ENCODE results near the gene PNPLA3. TPM values are rescaled to one million over a fixed set of nuclear protein-coding genes. Genes with fewer than 3 reads are reported as not detected.

The PNPLA3 gene
- polyA plus RNA-seq, 1 donor (not counting 4 experiments of a cell fraction or from before 2014, with no cell fraction given) = 12.0 TPM

GRCh38 chr22:43974028-43974545 lies 50.5 kb downstream of the PNPLA3 start:
- Histone ChIP-seq H2AFZ (ENCODE audit: control insufficient read depth, low read length) (no peak overlapping the region), H3K27me3 (ENCODE audit: control insufficient read depth, extremely low read depth, insufficient read depth, low read length) (no peaks in the 10 kb centered on the region), H3K36me3 (ENCODE audit: control insufficient read depth in 2 of 2, extremely low read depth in 1 of 2, insufficient read depth in 2 of 2, low read length in 2 of 2) (peaks cover 31 to 39% of the 10 kb centered on the region in 2 experiments), H3K4me1 (ENCODE audit: control insufficient read depth, extremely low read depth, insufficient read depth, low read length) (no peaks in the 10 kb centered on the region), H3K27ac (ENCODE audit: control insufficient read depth, insufficient read depth, low read length) (no peak overlapping the region), H3K9me1 (ENCODE audit: control insufficient read depth, extremely low read depth, insufficient read depth, low read length) (no peaks in the 10 kb centered on the region), H3K4me3 (ENCODE audit: control insufficient read depth in 2 of 3, extremely low read depth in 1 of 3, insufficient read depth in 2 of 3, low read depth in 1 of 3, low read length in 3 of 3) (no peak overlapping the region), H3K4me2 (ENCODE audit: control insufficient read depth, extremely low read depth, insufficient read depth, low read depth, low read length) (no peak overlapping the region), H4K20me1 (ENCODE audit: control insufficient read depth, extremely low read depth, insufficient read depth, low read length) (no peaks in the 10 kb centered on the region), H3K9me3 (ENCODE audit: control insufficient read depth, low read depth, low read length) (no peaks in the 10 kb centered on the region), H3K79me2 (ENCODE audit: control insufficient read depth, insufficient read depth, low read length) (no peaks in the 10 kb centered on the region), H3K9ac (ENCODE audit: control insufficient read depth, extremely low read depth, insufficient read depth, low read length) (no peak overlapping the region)
- FAIRE-seq (no peak), DNase-seq (ENCODE audit: low read depth, low spot score) (no peak)
- TF ChIP-seq CTCF (optimal IDR thresholded peaks at IDR 0.05 in 1 of 3, IDR thresholded peaks at IDR 0.05 in 1 of 3, conservative IDR thresholded peaks at IDR 0.05 in 1 of 3; ENCODE audit: extremely low read depth in 1 of 3, insufficient read depth in 2 of 3, low read length in 3 of 3) (no peak), EZH2 (IDR thresholded peaks at IDR 0.05; ENCODE audit: low read length) (no peak)
- dilution Hi-C loops (cut with MboI; ENCODE audit: extremely low pct_ligation_motif_present, low sequenced_read_pairs) = no loop called here

GRCh38 chr22:43975041-43975440 lies 51.4 kb downstream of the PNPLA3 start:
- no peak for TF ChIP-seq EZH2 (IDR thresholded peaks at IDR 0.05; ENCODE audit: low read length)
- no peak for TF ChIP-seq CTCF (optimal IDR thresholded peaks at IDR 0.05 in 1 of 3, IDR thresholded peaks at IDR 0.05 in 1 of 3, conservative IDR thresholded peaks at IDR 0.05 in 1 of 3; ENCODE audit: extremely low read depth in 1 of 3, insufficient read depth in 2 of 3, low read length in 3 of 3)
- DNase-seq (ENCODE audit: low read depth, low spot score) (no peak), FAIRE-seq (no peak)
- Histone ChIP-seq H3K9me1 (ENCODE audit: control insufficient read depth, extremely low read depth, insufficient read depth, low read length) (no peaks in the 10 kb centered on the region), H3K4me3 (ENCODE audit: control insufficient read depth in 2 of 3, extremely low read depth in 1 of 3, insufficient read depth in 2 of 3, low read depth in 1 of 3, low read length in 3 of 3) (no peak overlapping the region), H3K36me3 (ENCODE audit: control insufficient read depth in 2 of 2, extremely low read depth in 1 of 2, insufficient read depth in 2 of 2, low read length in 2 of 2) (peaks cover 36 to 40% of the 10 kb centered on the region in 2 experiments), H3K27ac (ENCODE audit: control insufficient read depth, insufficient read depth, low read length) (no peak overlapping the region), H3K4me1 (ENCODE audit: control insufficient read depth, extremely low read depth, insufficient read depth, low read length) (no peaks in the 10 kb centered on the region), H3K27me3 (ENCODE audit: control insufficient read depth, extremely low read depth, insufficient read depth, low read length) (no peaks in the 10 kb centered on the region), H4K20me1 (ENCODE audit: control insufficient read depth, extremely low read depth, insufficient read depth, low read length) (no peaks in the 10 kb centered on the region), H3K79me2 (ENCODE audit: control insufficient read depth, insufficient read depth, low read length) (no peaks in the 10 kb centered on the region), H2AFZ (ENCODE audit: control insufficient read depth, low read length) (no peak overlapping the region), H3K4me2 (ENCODE audit: control insufficient read depth, extremely low read depth, insufficient read depth, low read depth, low read length) (no peak overlapping the region), H3K9ac (ENCODE audit: control insufficient read depth, extremely low read depth, insufficient read depth, low read length) (no peak overlapping the region), H3K9me3 (ENCODE audit: control insufficient read depth, low read depth, low read length) (no peaks in the 10 kb centered on the region)
- dilution Hi-C loops (cut with MboI; ENCODE audit: extremely low pct_ligation_motif_present, low sequenced_read_pairs) = no loop called here

All from keratinocyte (primary cell).